ENCODE results near the gene SPARCL1. TPM values are rescaled to one million over a fixed set of nuclear protein-coding genes. Genes with fewer than 3 reads are reported as not detected.

The SPARCL1 gene
- total and polyA plus RNA-seq, 10 of the 15 experiments (the other 5 are each of a cell fraction or from before 2014, with no cell fraction given): 0.10 to 1.1 TPM; not detected in 8

DNA sequence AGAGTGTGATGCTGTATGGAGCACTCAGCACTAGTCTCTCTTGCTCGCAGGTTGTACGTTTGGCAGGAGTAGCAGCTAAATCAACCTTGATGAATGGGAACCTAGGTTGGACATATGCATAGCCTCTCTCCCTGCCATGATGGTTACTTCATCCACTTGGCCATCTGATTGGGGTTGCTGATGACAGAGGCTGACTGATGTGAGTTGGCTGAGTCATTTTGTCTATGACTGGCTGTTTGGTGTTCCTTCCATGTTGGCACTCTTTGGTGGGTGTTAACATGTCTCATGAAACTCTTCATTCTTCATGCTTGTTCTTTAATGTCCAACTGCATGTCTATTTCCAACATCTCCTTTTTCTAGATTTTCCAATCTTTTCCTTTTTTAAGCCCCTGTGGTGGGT lies 31.6 kb upstream of the SPARCL1 start:
- no peaks in the 10 kb centered on the region for H3K79me2 ChIP-seq (ENCODE audit: control insufficient read depth, insufficient read depth, low read length)
- SMC1A ChIA-PET (ENCODE audit: uncharacterized antibody, unreplicated experiment): interaction anchor here (1.1 kb wide), 1 partner anchor 94 kb away, joined by 3 read pairs; no protein-coding TSS in a partner anchor

DNA sequence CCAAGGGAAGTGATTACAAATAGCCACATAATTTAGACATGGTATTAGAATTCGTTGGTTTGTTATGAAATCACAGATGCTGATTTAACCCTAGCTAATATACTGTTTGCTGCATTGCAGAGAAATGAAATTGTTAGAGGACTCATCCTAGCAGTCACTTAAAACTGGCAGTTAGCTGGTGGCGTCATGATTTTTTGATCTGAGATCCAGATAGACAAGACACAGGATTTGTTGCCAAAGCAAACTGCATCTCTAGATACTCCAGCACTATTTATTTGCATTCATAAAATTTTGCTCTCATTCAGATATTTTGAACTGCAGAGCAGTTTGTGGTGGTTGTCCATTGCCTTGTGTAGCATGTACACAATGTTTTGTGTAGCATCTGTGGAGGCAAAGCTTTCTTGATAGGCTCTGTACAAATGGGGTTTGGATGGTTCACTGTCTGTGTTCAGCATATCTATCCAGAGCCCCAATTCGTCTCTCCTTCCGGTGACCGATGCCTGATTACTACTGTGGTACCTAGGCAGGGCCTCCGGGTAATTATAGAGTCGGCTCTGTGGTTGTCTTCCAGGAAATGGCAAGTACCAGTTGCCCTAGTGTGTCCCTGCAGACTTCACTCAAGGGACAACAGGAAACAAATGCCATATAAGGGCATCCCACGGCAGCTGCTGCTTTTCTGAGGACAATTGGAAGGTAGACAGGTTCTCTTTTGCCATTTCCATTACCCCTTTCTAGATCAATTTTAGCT lies 30.1 kb upstream of the SPARCL1 start:
- Histone ChIP-seq H2AFZ (ENCODE audit: control insufficient read depth, low read depth, low read length) (no peak overlapping the region), H3K79me2 (ENCODE audit: control insufficient read depth, insufficient read depth, low read length) (no peaks in the 10 kb centered on the region), H3K9ac (ENCODE audit: control insufficient read depth, insufficient read depth, low read length) (no peak overlapping the region), H3K36me3 (ENCODE audit: control insufficient read depth in 2 of 2, insufficient read depth in 2 of 2, low read length in 1 of 2) (no peaks in the 10 kb centered on the region), H3K9me3 (replicated peaks; ENCODE audit: control insufficient read depth, insufficient read depth, low read length) (no peaks in the 10 kb centered on the region), H3K4me2 (ENCODE audit: control insufficient read depth, insufficient read depth) (no peak overlapping the region), H3K4me3 (no peak overlapping the region), H3K27me3 (replicated peaks in 1 of 2; ENCODE audit: control insufficient read depth in 2 of 2, insufficient read depth in 2 of 2, low read length in 1 of 2) (no peaks in the 10 kb centered on the region), H4K20me1 (ENCODE audit: control insufficient read depth, insufficient read depth) (no peaks in the 10 kb centered on the region), H3K27ac (ENCODE audit: control insufficient read depth, insufficient read depth) (no peak overlapping the region), H3K4me1 (ENCODE audit: control insufficient read depth, insufficient read depth, low read length) (no peaks in the 10 kb centered on the region)
- BruUV-seq (replicated peaks): no TSS peak
- RAD21 ChIA-PET (ENCODE audit: unreplicated experiment): no interaction called here
- WGBS (ENCODE audit: insufficient coverage, insufficient replicate concordance, low lambda C conversion rate, missing lambda C conversion rate): 1% methylated on average over 8 of the region's 8 CpGs
- POLR2A ChIA-PET: no interaction called here
- SMC1A ChIA-PET (ENCODE audit: uncharacterized antibody, unreplicated experiment): no interaction called here
- in situ Hi-C loops (cut with MboI) (no loop called here), intact Hi-C loops (cut with micrococcal nuclease; ENCODE audit: unreplicated experiment) (no loop called here)
- FAIRE-seq: no peak
- CTCF ChIA-PET: interaction anchor here (0.9 kb wide), 1 partner anchor 62 kb away, joined by 4 read pairs; no protein-coding TSS in a partner anchor
- DNase-seq (ENCODE audit: low read depth, low spot score): peak; percentile 50
- peak; percentile 84 for ATAC-seq
- TF ChIP-seq ESRRA (IDR thresholded peaks at IDR 0.05; ENCODE audit: low read length): no peak
- peak; percentile 94 to 96 for TF ChIP-seq SRF (IDR thresholded peaks at IDR 0.05; ENCODE audit: low read depth in 2 of 2, low read length in 2 of 2)
- TF ChIP-seq, protein P1, sequence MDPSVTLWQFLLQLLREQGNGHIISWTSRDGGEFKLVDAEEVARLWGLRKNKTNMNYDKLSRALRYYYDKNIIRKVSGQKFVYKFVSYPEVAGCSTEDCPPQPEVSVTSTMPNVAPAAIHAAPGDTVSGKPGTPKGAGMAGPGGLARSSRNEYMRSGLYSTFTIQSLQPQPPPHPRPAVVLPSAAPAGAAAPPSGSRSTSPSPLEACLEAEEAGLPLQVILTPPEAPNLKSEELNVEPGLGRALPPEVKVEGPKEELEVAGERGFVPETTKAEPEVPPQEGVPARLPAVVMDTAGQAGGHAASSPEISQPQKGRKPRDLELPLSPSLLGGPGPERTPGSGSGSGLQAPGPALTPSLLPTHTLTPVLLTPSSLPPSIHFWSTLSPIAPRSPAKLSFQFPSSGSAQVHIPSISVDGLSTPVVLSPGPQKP (IDR thresholded peaks at IDR 0.05; ENCODE audit: low read depth, low read length): peak; percentile 93

More for the DNA sequence above, 31.6 kb upstream of the SPARCL1 start:
- CTCF ChIA-PET: no interaction called here
- TF ChIP-seq CHD1 (IDR thresholded peaks at IDR 0.05; ENCODE audit: low read depth, low read length) (no peak), ZNF207 (IDR thresholded peaks at IDR 0.05; ENCODE audit: borderline replicate concordance) (no peak), PML (IDR thresholded peaks at IDR 0.05; ENCODE audit: low read length) (no peak), MYC (IDR thresholded peaks at IDR 0.05; ENCODE audit: insufficient read depth, insufficient read length, insufficient replicate concordance, low read length, severe bottlenecking) (no peak)
- no peaks in the 10 kb centered on the region for H4K20me1 ChIP-seq (ENCODE audit: control insufficient read depth, insufficient read depth)
- no peaks in the 10 kb centered on the region for H3K4me1 ChIP-seq (ENCODE audit: control insufficient read depth, insufficient read depth, low read length)
- H3K36me3 ChIP-seq (ENCODE audit: control insufficient read depth in 2 of 2, insufficient read depth in 2 of 2, low read length in 1 of 2): no peaks in the 10 kb centered on the region
- H3K4me3 ChIP-seq: no peak overlapping the region
- WGBS (ENCODE audit: insufficient coverage, insufficient replicate concordance, low lambda C conversion rate, missing lambda C conversion rate): 90% methylated on average over 2 of the region's 2 CpGs
- H2AFZ ChIP-seq (ENCODE audit: control insufficient read depth, low read depth, low read length): no peak overlapping the region
- H3K27me3 ChIP-seq (replicated peaks in 1 of 2; ENCODE audit: control insufficient read depth in 2 of 2, insufficient read depth in 2 of 2, low read length in 1 of 2): no peaks in the 10 kb centered on the region
- H3K4me2 ChIP-seq (ENCODE audit: control insufficient read depth, insufficient read depth): no peak overlapping the region
- ATAC-seq: no peak
- intact Hi-C loops (cut with micrococcal nuclease; ENCODE audit: unreplicated experiment): no loop called here
- no peak overlapping the region for H3K27ac ChIP-seq (ENCODE audit: control insufficient read depth, insufficient read depth)
- in situ Hi-C loops (cut with MboI): no loop called here
- no peak for FAIRE-seq
- no peak for DNase-seq (ENCODE audit: low read depth, low spot score)
- no TSS peak for BruUV-seq (replicated peaks)
- RAD21 ChIA-PET (ENCODE audit: unreplicated experiment): no interaction called here
- H3K9me3 ChIP-seq (replicated peaks; ENCODE audit: control insufficient read depth, insufficient read depth, low read length): no peaks in the 10 kb centered on the region
- POLR2A ChIA-PET: no interaction called here
- H3K9ac ChIP-seq (ENCODE audit: control insufficient read depth, insufficient read depth, low read length): no peak overlapping the region

All from GM12878 (cell line).